Sigmoid colon (tissue), 7 donors: Measurements from ENCODE around the gene CTNNB1. TPM values are rescaled to one million over a fixed set of nuclear protein-coding genes. Genes with fewer than 3 reads are reported as not detected.

Experiments used
- DNase-seq: peaks from one replicate; pipeline ENCODE4 v3.0.0-alpha.2; 2019
- H3K27ac ChIP-seq, 4 donors: fragments of 200-600 bp; sonication (generic); one replicate each; pipeline ENCODE4 v1.5.1; 2016 to 2019; ENCODE audit warnings: mild to moderate bottlenecking in 1 of 4
- H3K27me3 ChIP-seq, 3 donors: fragments of 200-600 bp; sonication (generic); one replicate each; pipeline ENCODE4 v1.5.1; 2019; ENCODE audit warnings: mild to moderate bottlenecking in 1 of 3
- H3K36me3 ChIP-seq, 4 donors: fragments of 200-600 bp; sonication (generic); one replicate each; pipeline ENCODE4 v1.5.1; 2016 to 2019
- H3K4me1 ChIP-seq, 4 donors: fragments of 200-600 bp; sonication (generic); one replicate each; pipeline ENCODE4 v1.5.1; 2017 to 2019
- H3K4me3 ChIP-seq, 4 donors: fragments of 200-600 bp; sonication (generic); one replicate each; pipeline ENCODE4 v1.5.1; 2017 to 2019; ENCODE audit warnings: mild to moderate bottlenecking in 2 of 4, moderate library complexity in 1 of 4
- H3K9me3 ChIP-seq, 4 donors: fragments of 200-600 bp in 3 of 4; sonication (generic) in 3 of 4; one replicate each; pipeline versions ENCODE4 v1.5.1 to v1.6.1; 2013 to 2019
- CTCF ChIP-seq, 4 experiments: fragments of 450-650 bp in 3 of 4; fragments of 200-600 bp in 1 of 4; IDR thresholded peaks; one replicate each; pipeline ENCODE4 v1.5.1; 2016 to 2019; ENCODE audit warnings: antibody characterized with exemption in 4 of 4, mild to moderate bottlenecking in 3 of 4, moderate library complexity in 2 of 4
- EP300 ChIP-seq, 4 donors: sonication (generic); formaldehyde crosslinking; IDR thresholded peaks; one replicate each; pipeline ENCODE4 v1.6.1; 2017; ENCODE audit warnings: antibody characterized with exemption in 4 of 4
- POLR2A ChIP-seq, 2 donors: fragments of 450-650 bp; IDR thresholded peaks; one replicate each; pipeline ENCODE4 v1.6.1; 2016; ENCODE audit warnings: antibody characterized with exemption in 2 of 2, mild to moderate bottlenecking in 2 of 2, moderate library complexity in 2 of 2
- POLR2AphosphoS5 ChIP-seq, 4 donors: sonication (generic); formaldehyde crosslinking; IDR thresholded peaks; one replicate each; pipeline ENCODE4 v1.6.1; 2017; ENCODE audit warnings: antibody characterized with exemption in 4 of 4
- WGBS, 2 donors: extraction: QIAGEN DNeasy Blood & Tissue Kit; methylation state at CpG; one replicate each; pipeline ENCODE4 v1.1.7; 2013; 5-methylcytosine and 5-hydroxymethylcytosine counted together
- intact Hi-C: fragments of 100-400 bp; cut with DNase I; formaldehyde crosslinking; loops from one replicate; pipeline ENCODE4 v1.15.1; 2023
- polyA plus RNA-seq, 3 donors: library from polyadenylated mRNA; stranded (reverse); fragments of 200-250 nt; gene quantifications; one replicate each; pipeline ENCODE4 v1.2.3, GENCODE V29; 2013
- total RNA-seq, 4 donors: library from RNA; depleted of rRNA; stranded (reverse); fragments of >200 nt; gene quantifications; one replicate each; pipeline ENCODE4 v1.1.0, GENCODE V29; 2016
- donor health status: healthy with polysubstance abuse.
- donor health status: Bipolar disorder and iron deficiency.
- donor health status: healthy.

The CTNNB1 gene
- total and polyA plus RNA-seq, 7 donors, result 189 to 585 (median 392) TPM

- 80 to 86% methylated on average over 8 of the region's 8 CpGs for WGBS, 2 donors
- Histone ChIP-seq H3K4me1 (peaks cover 0 to 38% (median 17%) of the 10 kb centered on the region in 4 donors), H3K36me3 (no peaks in the 10 kb centered on the region), H3K4me3 (no peak overlapping the region), H3K27ac (no peak overlapping the region), H3K27me3 (no peaks in the 10 kb centered on the region), H3K9me3 (no peaks in the 10 kb centered on the region)
- TF ChIP-seq EP300 (IDR thresholded peaks at IDR 0.05) (no peak), CTCF (IDR thresholded peaks at IDR 0.05) (no peak), POLR2AphosphoS5 (IDR thresholded peaks at IDR 0.05) (no peak), POLR2A (IDR thresholded peaks at IDR 0.05) (no peak)
- DNase-seq, result no peak
- intact Hi-C loops, result no loop called here
Observed at GRCh38 chr3:41167722-41168497, 31.4 kb upstream of the CTNNB1 start.

- peak overlapping the region in 2 of 4 donors; percentile 21 to 32 for H3K27ac ChIP-seq
- WGBS, 2 donors, result 46 to 68% methylated on average over 5 of the region's 5 CpGs
- peaks cover 0 to 34% (median 15%) of the 10 kb centered on the region in 4 donors for H3K4me1 ChIP-seq
- H3K36me3 ChIP-seq, result no peaks in the 10 kb centered on the region
- H3K4me3 ChIP-seq, result no peak overlapping the region
- intact Hi-C loops, result no loop called here
- no peaks in the 10 kb centered on the region for H3K27me3 ChIP-seq
- DNase-seq, result no peak
- no peaks in the 10 kb centered on the region for H3K9me3 ChIP-seq
- no peak for TF ChIP-seq CTCF (IDR thresholded peaks at IDR 0.05)
- no peak for TF ChIP-seq EP300 (IDR thresholded peaks at IDR 0.05)
- TF ChIP-seq POLR2A (IDR thresholded peaks at IDR 0.05), result no peak
- TF ChIP-seq POLR2AphosphoS5 (IDR thresholded peaks at IDR 0.05), result no peak
Observed at GRCh38 chr3:41169023-41169422, 30.3 kb upstream of the CTNNB1 start.

- H3K9me3 ChIP-seq, result no peaks in the 10 kb centered on the region
- H3K27ac ChIP-seq, result peak overlapping the region in 2 of 4 donors; percentile 51 to 70
- H3K4me3 ChIP-seq, result no peak overlapping the region
- intact Hi-C loops, result no loop called here
- H3K36me3 ChIP-seq, result no peaks in the 10 kb centered on the region
- H3K27me3 ChIP-seq, result no peaks in the 10 kb centered on the region
- no peak for DNase-seq
- no peak for TF ChIP-seq CTCF (IDR thresholded peaks at IDR 0.05)
- peak in 3 of 4 donors; percentile 14 to 83 (median 44) for TF ChIP-seq POLR2AphosphoS5 (IDR thresholded peaks at IDR 0.05)
- TF ChIP-seq EP300 (IDR thresholded peaks at IDR 0.05), result no peak
- no peak for TF ChIP-seq POLR2A (IDR thresholded peaks at IDR 0.05)
- 85 to 90% methylated on average over 7 of the region's 7 CpGs for WGBS, 2 donors
- H3K4me1 ChIP-seq, result peaks cover 0 to 53% (median 36%) of the 10 kb centered on the region in 4 donors
Observed at GRCh38 chr3:41173926-41174885, 25.1 kb upstream of the CTNNB1 start.

GRCh38 chr3:41175365-41175764 is 23.9 kb upstream of the CTNNB1 start:
- intact Hi-C loops, result no loop called here
- TF ChIP-seq CTCF (IDR thresholded peaks at IDR 0.05), result no peak
- no peak for TF ChIP-seq POLR2A (IDR thresholded peaks at IDR 0.05)
- TF ChIP-seq EP300 (IDR thresholded peaks at IDR 0.05), result no peak
- no peak for TF ChIP-seq POLR2AphosphoS5 (IDR thresholded peaks at IDR 0.05)
- WGBS, 2 donors, result 88 to 90% methylated on average over 1 of the region's 1 CpG

More at GRCh38 chr3:41175365-41175764, 23.9 kb upstream of the CTNNB1 start:
- no peak for DNase-seq
- H3K9me3 ChIP-seq, result no peaks in the 10 kb centered on the region
- peaks cover 0 to 45% (median 31%) of the 10 kb centered on the region in 4 donors for H3K4me1 ChIP-seq
- no peaks in the 10 kb centered on the region for H3K36me3 ChIP-seq
- H3K27me3 ChIP-seq, result no peaks in the 10 kb centered on the region
- H3K4me3 ChIP-seq, result no peak overlapping the region
- no peak overlapping the region for H3K27ac ChIP-seq
